Activated CD4-positive, alpha-beta memory T cell treated with anti-CD3 and anti-CD28 coated beads for 36 hours (primary cell): ENCODE data around the gene TRIM74. TPM values are rescaled to one million over a fixed set of nuclear protein-coding genes. Genes with fewer than 3 reads are reported as not detected.
A peak's percentile ranks its signal among the peaks of the same experiment; 100 is the strongest.
"Not testable (repeated sequence)": the region's sequence is repeated elsewhere in the genome, so short reads cannot be mapped to it uniquely, and the experiment has no call there.

Source experiments
- CTCF ChIA-PET: fragments of 350-600 bp; sonication (Branson Sonifier 250); formaldehyde crosslinking; loops from one replicate; lab custom pipeline; 2021; ENCODE audit warnings: antibody characterized with exemption, inconsistent platforms; lab: Charles Lee
- POLR2A ChIA-PET: fragments of 350-600 bp; sonication (Branson Sonifier 250); formaldehyde crosslinking; loops from one replicate; lab custom pipeline; 2021; ENCODE audit warnings: antibody characterized with exemption; lab: Charles Lee
- DNase-seq: peaks from one replicate; pipeline ENCODE4 v3.0.0-alpha.2; 2020
- H3K27ac Mint-ChIP-seq: one replicate; pipeline ENCODE4 v1.8.0; 2021; ENCODE audit warnings: mixed read lengths
- H3K27me3 Mint-ChIP-seq: one replicate; pipeline ENCODE4 v1.8.0; 2021; ENCODE audit warnings: mixed read lengths
- H3K36me3 Mint-ChIP-seq: one replicate; pipeline ENCODE4 v1.8.0; 2021; ENCODE audit warnings: mixed read lengths
- H3K4me1 Mint-ChIP-seq: one replicate; pipeline ENCODE4 v1.8.0; 2021; ENCODE audit warnings: low read depth, mixed read lengths
- H3K4me3 Mint-ChIP-seq: one replicate; pipeline ENCODE4 v1.8.0; 2021; ENCODE audit warnings: mild to moderate bottlenecking, mixed read lengths
- H3K9me3 Mint-ChIP-seq: one replicate; pipeline ENCODE4 v1.8.0; 2021; ENCODE audit warnings: mixed read lengths
- intact Hi-C: fragments of 100-400 bp; cut with micrococcal nuclease; formaldehyde crosslinking; loops from one replicate; pipeline ENCODE4 v1.15.1; 2023
- total RNA-seq, 2 experiments: library from RNA; stranded (reverse); gene quantifications; one replicate each; pipeline ENCODE4 v1.2.3, GENCODE V29; 2021

The TRIM74 gene
- total RNA-seq, 2 experiments from 2014 or later = 0.63 to 1.1 TPM

DNA sequence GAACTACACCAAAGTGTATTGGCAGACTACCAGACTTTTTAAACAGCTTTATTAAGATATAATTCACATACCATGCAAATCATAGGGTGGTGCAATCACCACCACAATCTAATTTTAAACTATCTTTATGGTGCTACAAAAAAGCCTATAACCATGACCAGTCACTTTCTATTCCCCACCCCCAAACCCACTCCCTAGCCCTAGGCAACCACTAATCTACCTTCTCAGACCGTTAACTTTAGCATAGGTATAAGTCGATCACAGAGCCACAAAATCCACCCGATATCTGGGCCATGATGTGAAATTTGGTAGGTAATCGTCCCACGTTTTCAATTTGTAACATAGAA lies 44.9 kb downstream of the TRIM74 start:
- H3K4me1 Mint-ChIP-seq = peaks cover 23% of the 10 kb centered on the region

DNA sequence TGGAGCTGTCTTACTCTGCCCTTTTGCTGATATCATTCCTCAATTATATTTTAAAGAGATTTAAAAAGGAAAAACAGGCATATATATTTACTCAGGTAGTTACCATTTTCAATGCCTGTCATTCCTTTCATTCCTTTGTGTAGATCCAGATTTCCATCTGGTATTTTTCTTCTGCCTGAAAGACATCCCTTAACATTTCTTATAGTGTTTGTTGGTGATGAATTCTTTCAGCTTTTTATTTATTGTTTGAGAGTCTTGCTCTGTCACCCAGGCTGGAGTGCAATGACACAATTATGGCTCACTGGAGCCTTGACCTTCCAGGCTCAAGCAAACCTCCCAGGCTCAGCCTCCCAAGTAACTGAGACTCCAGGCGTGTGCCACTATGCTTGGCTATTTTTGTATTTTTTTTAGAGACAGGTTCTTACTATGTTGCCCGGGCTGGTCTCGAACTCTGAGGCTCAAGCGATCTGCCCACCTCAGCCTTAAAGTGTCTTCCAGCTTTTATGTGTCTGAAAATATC lies 50.0 kb downstream of the TRIM74 start:
- H3K27ac Mint-ChIP-seq = no peak overlapping the region
- DNase-seq = no peak
- CTCF ChIA-PET = no interaction called here
- no peak overlapping the region for H3K4me3 Mint-ChIP-seq
- POLR2A ChIA-PET = no interaction called here
- no peaks in the 10 kb centered on the region for H3K27me3 Mint-ChIP-seq
- no peaks in the 10 kb centered on the region for H3K9me3 Mint-ChIP-seq
- H3K36me3 Mint-ChIP-seq = peaks cover 11% of the 10 kb centered on the region
- peaks cover 10% of the 10 kb centered on the region for H3K4me1 Mint-ChIP-seq
- intact Hi-C loops = no loop called here

More for the DNA sequence above, 44.9 kb downstream of the TRIM74 start:
- POLR2A ChIA-PET = no interaction called here
- no peaks in the 10 kb centered on the region for H3K9me3 Mint-ChIP-seq
- no peaks in the 10 kb centered on the region for H3K27me3 Mint-ChIP-seq
- intact Hi-C loops = no loop called here
- peak overlapping the region; percentile 94 for H3K4me3 Mint-ChIP-seq
- no peak for DNase-seq
- peaks cover 40% of the 10 kb centered on the region for H3K36me3 Mint-ChIP-seq
- H3K27ac Mint-ChIP-seq = peak overlapping the region; percentile 93
- CTCF ChIA-PET = no interaction called here

DNA sequence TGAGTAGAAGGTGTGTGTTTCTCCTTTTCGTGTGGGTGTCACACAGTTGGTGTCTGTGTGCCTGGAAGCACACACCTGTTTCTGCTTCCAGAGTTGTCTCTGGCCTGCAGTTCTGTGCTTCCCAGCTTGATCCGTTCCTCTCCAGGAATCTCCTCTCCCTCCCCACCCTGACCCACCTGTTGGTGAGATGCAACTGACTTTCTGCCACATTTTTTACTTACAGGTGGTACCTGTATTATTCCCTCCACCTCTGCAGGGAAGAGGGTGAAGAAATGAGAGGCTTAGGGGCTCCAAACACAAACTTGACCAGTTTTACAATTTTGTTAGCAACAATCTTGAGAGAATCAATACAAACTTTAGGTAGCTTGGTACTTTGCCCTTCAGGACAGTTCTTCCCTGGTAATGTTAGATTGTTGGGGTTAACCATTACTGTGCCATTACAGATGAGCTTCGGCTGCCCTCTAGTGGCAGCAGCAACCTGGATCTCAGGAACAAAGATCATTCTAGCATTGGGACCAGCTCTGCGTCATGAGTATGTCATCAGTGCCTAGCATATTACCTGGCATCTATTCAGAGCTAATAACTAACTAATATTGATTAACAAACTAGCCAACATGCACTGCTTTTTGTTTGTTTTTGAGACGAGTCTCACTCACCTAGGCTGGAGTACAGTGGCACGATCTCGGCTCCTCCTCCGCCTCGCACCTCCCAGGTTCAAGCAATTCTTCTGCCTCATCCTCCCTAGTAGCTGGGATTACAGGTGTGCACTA lies 54.3 kb downstream of the TRIM74 start:
- POLR2A ChIA-PET, H3K27me3 Mint-ChIP-seq: not testable (repeated sequence)

DNA sequence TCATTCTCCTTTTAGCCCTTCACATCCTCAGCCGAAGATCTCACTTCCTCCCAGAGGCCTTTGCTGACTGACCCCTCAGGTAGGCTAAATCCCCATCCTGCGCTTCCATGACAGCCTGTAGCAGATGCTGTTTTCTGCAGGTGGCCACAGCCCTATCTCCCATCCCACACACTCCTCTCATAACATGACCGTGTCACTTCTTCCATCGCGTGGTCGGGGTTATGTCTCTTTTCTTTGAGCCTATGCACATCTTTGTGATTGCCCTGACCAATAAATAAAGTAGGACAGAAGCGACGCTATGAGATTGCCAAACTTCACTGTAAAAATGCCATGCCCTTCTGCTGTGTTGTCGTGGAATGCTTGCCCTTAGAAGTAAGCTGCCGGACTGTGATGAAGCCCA lies 55.5 kb downstream of the TRIM74 start:
- peak; percentile 46 for DNase-seq
- H3K27ac Mint-ChIP-seq = peak overlapping the region; percentile 55
- H3K27me3 Mint-ChIP-seq, H3K4me3 Mint-ChIP-seq, POLR2A ChIA-PET, H3K9me3 Mint-ChIP-seq: not testable (repeated sequence)
- peaks cover 22% of the 10 kb centered on the region for H3K36me3 Mint-ChIP-seq
- H3K4me1 Mint-ChIP-seq = peaks cover 31% of the 10 kb centered on the region
- CTCF ChIA-PET = interaction anchor here (1.5 kb wide), 1 partner anchor 77 kb away, joined by 3 read pairs; no protein-coding TSS in a partner anchor
- intact Hi-C loops = loop anchor here (2.0 kb wide), 1 partner anchor 85 kb away; the partner anchor contains the start of gene TYW1B

More for the DNA sequence above, 54.3 kb downstream of the TRIM74 start:
- DNase-seq = peak; percentile 75
- Mint-ChIP-seq H3K36me3 (peaks cover 19% of the 10 kb centered on the region), H3K4me1 (peaks cover 27% of the 10 kb centered on the region), H3K27ac (peak overlapping the region; percentile 71)
- intact Hi-C loops = loop anchor here (2.0 kb wide), 1 partner anchor 86 kb away; the partner anchor contains the start of gene TYW1B
- not testable (repeated sequence) for H3K4me3 Mint-ChIP-seq, H3K9me3 Mint-ChIP-seq
- CTCF ChIA-PET = interaction anchor here (1.0 to 2.2 kb wide), 7 partner anchors 12 to 92 kb away, joined by 3 to 12 read pairs (median 7); partner anchors contain the start of gene TYW1B

DNA sequence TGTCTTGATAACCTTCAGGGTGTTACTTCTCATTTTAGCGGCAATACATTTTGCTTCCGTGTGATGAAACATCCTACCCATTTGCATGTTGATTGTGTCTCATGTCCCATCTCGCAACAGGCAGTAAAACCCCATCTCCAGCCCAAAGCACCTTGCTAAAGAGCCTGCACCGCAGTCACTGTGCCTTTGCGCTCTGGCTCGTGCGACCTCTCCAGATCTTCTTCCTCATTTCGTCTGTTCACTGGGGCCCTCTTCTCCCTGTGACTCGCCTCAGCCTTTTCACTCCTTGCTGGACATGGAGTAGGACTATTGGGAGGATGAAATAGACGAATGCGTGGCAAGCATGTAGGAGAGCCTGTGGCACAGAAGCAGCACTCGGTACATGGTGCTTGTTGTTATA lies 57.9 kb downstream of the TRIM74 start:
- intact Hi-C loops, DNase-seq, H3K9me3 Mint-ChIP-seq, CTCF ChIA-PET, H3K27me3 Mint-ChIP-seq, H3K4me3 Mint-ChIP-seq, POLR2A ChIA-PET: not testable (repeated sequence)
- Mint-ChIP-seq H3K36me3 (peaks cover 31% of the 10 kb centered on the region), H3K27ac (peak overlapping the region; percentile 23), H3K4me1 (peaks cover 28% of the 10 kb centered on the region)

Other genes with a start within 250 kb of the TRIM74 start
- 1 to 10 TPM; 2.9 to 3.8 TPM for gene TYW1B, start 141.3 kb downstream of the TRIM74 start, total RNA-seq
- gene POM121, start 44.4 kb downstream of the TRIM74 start, total RNA-seq = 10 to 100 TPM; 46.4 to 49.5 TPM
- gene SPDYE8, start 60.3 kb upstream of the TRIM74 start, total RNA-seq = not detected
- gene SPDYE11, start 88.4 kb upstream of the TRIM74 start, total RNA-seq = not detected
- gene SPDYE9, start 116.6 kb upstream of the TRIM74 start, total RNA-seq = not detected